HTERT RPE-1 (cell line): Measurements from ENCODE around the gene TRIM38.
"Not testable (repeated sequence)": the region's sequence is repeated elsewhere in the genome, so short reads cannot be mapped to it uniquely, and the experiment has no call there.

Source experiments
- in situ Hi-C: fragments of 300-500 bp; cut with MboI; formaldehyde crosslinking; loops from 4 replicates; pipeline ENCODE4 v1.14.3; 2020; ENCODE audit warnings: low sequenced_read_pairs

The TRIM38 gene

DNA sequence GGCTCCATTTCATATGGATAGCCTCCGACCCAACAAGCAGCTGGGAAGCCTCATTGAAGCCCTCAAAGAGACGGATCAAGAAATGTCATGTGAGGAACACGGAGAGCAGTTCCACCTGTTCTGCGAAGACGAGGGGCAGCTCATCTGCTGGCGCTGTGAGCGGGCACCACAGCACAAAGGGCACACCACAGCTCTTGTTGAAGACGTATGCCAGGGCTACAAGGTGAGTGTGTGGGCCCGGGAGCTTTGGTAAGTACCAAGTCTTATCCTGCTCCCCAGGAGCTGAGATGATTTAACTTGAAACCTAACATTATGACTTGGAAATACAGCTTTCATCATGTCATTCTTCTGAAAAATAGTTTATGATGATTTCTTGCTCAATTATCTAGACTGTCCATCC is 4.1 kb downstream of the TRIM38 start:
- in situ Hi-C loops: no loop called here

DNA sequence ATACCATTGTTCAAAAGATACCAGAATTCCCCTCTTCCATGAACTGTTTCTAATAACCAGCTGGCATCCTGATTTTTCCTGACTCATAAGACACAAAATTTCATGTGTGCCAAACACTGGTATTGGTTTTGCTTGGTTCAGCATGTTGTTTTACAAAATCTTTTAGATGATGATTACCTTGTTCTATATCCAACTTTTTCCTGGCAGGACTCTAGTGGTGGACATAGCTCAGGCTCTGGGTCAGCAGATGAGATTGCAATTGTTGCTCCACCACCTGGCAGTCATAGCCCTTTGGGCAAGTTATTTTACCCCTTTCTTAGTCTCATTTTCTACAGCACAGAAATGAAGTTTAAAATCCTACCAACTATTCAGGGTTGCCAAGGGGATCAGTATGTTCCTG is 6.2 kb downstream of the TRIM38 start:
- in situ Hi-C loops: no loop called here

DNA sequence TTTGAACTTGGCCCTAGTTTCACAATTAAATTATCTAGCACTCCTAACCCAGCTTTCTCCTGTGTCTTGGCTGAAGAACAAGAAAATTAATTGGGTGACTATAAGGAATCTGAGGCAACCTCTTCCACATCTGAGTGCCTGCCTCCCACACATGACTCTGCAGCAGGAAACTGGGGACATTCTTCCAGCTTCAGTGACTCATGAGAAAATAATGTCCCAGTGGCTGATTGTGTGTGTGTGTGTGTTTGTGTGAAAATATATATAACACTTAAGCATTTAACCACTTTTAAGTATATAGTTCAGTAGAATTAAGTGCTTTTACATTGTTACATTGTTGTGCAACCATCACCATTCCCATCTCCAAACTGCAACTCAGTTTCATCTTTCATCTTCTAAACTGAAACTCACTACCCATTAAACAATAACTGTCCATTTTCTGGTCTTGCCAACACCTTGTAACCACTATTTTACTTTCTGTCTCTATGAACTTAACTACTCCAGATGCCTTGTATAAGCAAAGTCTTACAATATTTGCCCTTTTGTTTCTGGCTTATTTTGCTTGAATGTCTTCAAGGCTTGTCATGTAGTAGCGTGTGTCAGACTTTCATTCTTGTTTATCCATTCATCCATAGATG is 8.7 kb downstream of the TRIM38 start:
- in situ Hi-C loops: no loop called here

DNA sequence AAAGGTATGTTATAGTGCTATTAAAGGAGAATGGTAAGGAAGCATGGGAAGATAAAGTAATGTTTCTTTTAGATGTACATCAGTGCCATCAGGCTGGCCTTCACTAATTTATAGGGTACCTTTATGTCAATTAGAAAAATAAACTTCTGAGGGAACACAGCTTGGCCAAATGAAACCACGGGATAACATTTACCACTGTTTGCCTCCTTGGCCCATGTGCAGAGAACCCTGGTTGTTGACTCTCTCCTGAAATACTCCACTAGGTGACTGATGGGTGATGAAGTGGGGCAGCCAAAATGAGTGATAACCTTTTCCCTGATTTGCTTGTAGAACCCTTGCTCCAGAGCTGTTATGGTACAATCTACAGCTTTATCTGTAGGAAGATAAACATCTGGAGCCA is 9.5 kb downstream of the TRIM38 start:
- in situ Hi-C loops: no loop called here

DNA sequence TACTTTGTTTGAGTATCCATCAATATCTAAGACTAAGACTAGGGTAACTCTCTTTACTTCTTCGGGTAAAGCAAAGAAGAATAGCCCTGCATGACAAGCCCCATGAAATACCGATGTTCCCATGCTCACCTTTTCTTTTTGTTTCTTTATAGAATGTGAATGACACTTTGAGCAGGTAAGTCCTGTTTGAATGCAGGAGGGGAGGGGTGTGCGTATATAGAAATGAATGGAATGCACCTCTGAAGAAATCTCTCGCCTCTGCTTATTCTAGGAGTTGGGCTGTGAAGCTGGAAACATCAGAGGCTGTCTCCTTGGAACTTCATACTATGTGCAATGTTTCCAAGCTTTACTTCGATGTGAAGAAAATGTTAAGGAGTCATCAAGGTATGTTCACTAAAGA is 10.3 kb downstream of the TRIM38 start:
- in situ Hi-C loops: no loop called here

DNA sequence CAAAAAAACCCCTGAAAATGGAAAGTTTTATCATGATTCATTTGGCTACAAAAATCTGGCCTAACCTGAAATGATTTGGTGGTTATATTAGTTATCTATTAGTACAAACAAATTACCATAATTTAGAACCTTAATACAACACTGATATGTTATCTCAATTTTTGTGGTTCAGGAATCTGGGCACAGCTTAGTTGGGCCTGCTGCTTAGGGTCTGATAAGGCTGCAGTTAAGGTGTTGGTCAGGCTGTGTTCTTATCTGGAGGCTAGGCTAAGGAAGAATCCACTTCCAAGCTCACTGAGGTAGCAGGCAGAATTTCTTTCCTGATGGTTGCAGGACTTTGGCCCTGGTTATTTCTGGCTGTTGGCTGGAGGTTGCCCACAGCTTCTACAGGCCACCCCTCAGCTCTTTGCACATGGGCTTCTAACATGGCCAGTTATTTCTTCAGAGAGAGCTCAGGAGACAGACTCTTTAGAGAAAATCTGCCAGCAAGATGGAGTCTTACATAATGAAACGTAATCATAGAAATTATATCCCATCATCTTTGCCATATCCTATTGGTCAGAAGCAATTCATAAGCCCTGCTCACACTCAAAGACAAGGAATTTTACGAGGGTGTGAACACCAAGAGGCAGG is 11.4 kb downstream of the TRIM38 start:
- in situ Hi-C loops: no loop called here

DNA sequence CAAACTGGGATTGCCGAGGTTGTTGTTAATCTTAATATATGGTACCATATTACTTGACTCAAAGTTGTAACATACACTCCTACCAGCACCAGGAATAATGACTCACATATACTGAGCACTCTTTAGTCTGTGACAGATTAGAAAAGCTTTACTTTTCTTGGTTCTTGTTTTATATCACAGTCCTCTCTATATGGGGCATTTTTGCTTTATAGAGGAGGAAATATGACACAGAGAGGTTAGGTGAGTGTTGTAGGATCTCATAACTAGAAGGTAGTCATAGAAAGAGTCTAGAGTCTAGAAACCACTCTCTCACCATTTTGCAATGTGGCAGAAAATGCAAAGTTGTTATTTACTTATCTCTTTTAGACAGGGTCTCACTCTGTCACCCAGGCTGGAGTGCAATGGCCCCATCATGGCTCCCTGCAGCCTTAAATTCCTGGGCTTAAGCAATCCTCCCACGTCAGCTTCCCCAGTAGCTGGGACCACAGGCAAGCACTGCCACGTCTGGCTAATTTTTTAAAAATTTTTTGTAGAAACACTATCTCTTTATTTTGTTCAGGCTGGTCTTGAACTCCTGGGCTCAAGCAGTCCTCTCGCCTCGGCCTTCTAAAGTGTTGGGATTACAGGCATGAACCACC is 13.4 kb downstream of the TRIM38 start:
- in situ Hi-C loops: no loop called here

DNA sequence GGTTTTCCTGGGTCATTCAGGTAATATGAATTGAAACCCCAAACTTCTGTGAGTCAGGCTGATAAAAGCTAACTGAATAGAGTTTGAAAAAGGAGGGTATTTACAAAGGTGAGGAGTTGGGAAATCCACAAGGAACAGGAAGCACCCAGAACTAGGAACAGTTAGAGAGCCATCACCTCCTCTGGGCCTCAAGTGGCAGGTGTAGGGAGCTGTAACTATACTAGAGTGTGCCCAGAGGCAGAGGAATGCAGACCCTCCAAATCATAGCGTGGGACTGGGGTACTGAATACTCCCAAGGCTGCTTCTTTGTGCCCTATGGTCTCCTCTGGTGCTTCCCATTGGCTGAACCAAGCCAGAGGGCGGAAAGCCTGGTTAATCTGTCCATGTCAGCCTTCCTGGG is 18.3 kb downstream of the TRIM38 start:
- in situ Hi-C loops: no loop called here

DNA sequence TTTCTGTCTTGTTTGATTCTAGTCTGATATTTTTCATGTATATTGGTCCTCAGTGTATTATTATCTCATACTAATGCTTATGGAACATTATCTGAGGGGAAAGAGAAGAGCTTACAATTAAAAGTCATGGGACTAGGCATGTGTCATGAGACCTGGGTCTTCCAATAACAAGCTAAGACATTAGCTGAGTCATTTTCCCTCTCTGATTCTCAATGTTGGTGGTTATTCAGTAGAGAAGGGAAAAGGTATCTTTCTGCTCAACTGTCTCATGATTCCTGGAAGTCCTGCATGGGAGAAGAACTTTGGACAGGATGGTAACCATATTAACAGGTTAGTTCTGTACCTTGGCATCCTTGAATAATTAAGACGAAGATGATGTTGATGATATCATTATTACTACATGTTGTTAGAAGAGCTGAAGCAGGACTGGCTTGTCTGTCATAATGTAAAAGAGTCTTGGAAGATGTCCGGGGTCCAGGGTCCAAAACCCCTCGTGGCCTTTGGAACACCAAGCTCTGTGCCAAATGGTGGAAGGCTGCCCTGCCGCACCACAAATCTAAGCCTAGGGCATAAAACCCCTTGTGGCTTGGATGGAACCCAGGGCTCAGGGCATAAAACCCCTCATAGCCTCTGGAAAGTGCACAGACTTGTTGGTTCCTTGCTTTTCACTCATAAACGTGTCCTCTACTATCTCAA is 19.1 kb downstream of the TRIM38 start:
- in situ Hi-C loops: no loop called here

DNA sequence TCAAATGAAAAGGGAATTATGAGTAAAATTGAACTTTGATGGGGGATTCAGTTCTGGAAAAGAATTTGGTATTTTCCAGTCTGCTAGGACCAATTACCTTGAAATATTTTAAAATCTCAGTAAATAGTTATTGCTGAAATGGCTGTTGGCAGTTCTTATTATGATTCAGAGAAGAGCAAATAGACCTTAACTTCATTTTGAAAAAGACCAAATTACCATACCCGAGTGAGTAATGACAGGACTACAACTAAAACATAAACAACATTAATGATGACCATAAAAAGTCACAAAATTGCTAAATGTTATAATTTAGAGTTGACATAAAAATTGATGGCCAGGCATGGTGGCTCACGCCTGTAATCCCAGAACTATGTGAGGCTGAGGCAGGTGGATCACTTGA is 21.7 kb downstream of the TRIM38 start:
- in situ Hi-C loops: no loop called here

DNA sequence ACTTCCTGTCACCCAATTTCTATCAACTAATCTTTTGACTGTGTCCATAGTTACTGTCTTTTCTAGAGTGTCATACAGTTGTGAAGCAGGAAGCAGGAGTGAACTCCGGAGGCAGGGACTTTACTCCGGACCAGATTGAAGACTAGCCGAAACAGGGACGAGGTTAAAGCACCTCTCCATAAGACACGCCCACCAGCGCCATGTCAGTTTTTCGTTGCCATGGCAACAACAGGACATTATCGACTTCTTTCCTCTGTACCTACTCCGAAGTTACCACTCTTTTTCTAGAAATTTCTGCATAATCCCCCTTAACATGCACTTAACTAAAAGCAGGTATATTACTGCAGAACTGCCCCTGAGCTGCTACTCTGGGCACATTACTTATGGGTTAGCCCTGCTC is 25.2 kb downstream of the TRIM38 start:
- in situ Hi-C loops: no loop called here

DNA sequence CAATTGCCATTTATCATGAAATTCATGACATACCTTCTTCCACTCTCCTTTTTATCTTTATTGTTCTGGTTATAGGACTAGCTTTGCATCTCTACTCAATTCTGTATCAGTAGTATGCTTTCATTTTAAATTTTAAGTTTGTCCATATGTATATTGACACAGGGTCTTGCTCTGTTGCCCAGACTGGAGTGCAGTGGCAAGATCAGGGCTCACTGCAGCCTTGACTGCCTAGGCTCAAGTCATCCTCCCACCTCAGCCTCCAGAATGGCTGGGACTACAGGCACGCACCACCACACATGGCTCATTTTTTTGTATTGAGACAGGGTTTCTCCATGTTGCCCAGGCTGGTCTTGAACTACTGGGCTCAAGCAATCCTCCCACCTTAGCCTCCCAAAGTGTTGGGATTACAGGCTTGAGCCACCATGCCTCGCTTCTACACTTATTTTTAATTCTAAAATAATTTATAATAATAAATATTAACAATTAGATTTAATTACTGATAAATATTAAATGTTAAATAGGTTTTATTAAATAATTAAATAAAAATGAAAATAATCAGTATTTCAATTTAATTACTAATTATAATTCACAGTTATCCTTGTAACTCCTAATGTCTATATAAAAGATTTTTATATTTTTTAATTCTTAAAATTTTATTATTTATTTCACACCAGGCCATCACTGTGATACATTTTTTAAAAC is 27.7 kb downstream of the TRIM38 start:
- in situ Hi-C loops: no loop called here

DNA sequence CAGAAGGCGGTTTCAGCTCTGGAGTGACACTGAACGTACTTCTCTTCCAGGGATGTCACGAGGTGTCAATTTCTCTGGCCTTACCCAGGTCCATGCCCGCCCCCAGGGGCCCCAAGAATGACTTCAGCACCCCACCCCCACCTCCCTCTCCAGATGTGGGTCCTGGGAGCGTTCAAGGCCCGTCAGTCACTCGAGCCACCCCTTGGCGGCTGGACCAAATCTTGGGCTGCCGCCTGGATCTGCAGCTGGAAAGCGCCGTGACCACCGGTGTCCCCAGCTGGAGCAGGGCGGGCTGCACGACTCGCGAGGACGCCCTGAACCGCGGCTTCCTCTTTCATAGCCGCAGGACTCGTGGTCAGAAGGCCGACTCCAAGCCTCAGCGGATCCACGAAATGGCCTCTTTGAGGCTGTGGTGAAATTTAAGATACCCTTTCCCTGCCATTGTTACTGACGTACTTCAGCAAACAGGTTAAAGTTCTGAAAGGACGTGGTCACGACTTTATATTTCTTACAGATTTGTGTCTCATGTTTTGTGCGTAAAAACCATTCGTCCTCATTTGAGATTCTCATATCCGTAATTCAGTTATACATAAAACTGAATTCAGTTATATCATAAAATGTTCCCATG is 29.3 kb downstream of the TRIM38 start:
- in situ Hi-C loops: no loop called here

DNA sequence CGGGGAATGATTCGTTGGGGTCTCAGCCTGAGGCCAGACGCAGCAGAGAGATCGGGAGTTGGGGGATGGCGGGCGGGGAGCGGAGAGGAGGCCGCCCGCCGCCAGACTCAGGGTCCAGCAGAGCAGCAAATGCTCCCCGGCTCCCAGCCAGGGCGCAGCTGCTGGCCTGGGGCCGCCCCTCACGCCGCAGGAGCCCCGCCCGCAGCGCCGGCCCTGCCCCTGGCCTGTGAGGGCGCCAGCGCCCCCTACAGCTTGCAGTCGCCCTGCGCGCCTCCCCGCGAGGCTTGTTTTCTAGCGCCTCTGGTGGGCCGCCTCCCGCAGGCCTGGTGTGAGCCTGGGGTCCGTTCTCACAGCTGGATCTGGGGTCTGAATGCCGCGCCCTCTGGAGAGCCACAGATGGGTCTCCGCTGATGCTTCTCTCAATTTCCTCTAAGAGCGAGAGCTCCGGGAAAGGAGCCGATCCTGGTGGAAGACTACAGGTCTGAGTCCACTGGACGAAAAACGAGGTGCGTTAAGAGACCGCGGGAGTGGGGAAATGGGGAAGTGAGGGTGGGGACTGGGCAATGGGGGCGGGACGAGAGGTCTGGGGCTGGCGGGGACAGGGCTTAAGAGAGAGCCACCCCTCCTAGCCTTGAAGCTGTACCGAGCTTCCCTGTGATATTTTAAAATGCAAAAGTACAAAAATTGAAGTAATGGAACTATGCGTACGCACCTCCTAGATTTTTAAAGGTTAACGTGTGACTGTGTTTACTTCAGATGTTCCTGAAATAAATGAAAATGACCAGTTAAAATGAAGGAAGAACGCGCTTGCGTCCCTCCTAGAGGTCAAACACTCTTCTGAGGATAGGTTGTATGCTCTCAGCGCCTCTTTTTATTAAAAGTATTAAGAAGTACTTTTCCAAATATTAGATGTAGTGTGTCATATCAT is 30.1 kb downstream of the TRIM38 start:
- in situ Hi-C loops: no loop called here

DNA sequence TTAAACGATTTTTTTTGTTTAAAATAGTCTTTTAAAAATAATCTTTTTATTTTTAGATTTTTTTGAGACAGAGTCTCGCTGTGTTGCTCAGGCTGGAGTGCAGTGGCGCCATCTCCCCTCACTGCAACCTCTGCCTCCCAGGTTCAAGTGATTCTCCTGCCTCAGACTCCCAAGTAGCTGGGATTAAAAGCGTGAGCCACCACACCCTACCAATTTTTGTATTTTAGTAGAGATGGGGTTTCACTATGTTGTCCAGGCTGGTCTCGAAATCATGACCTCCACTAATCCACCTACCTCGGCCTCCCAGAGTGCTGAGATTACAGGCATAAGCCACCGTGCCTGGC is 30.7 kb downstream of the TRIM38 start:
- in situ Hi-C loops: not testable (repeated sequence)

DNA sequence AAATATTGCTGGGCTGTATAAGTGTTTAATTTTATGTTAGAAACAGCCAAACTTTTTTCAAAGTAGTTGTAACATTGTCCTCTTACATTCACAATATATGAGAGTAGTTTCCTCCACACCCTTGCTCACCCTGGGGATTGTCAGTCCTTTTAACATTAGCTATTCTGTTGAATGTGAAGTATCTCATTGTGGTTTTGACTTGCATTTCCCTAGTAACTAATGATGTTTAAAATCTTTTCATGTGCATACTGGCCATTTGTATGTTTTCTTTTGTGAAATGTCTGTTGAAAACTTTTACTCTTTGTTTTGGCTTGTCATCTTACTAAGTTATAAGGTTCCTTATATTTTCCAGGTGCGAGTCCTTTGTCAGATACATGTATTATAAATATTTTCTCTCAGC is 32.9 kb downstream of the TRIM38 start:
- in situ Hi-C loops: no loop called here

DNA sequence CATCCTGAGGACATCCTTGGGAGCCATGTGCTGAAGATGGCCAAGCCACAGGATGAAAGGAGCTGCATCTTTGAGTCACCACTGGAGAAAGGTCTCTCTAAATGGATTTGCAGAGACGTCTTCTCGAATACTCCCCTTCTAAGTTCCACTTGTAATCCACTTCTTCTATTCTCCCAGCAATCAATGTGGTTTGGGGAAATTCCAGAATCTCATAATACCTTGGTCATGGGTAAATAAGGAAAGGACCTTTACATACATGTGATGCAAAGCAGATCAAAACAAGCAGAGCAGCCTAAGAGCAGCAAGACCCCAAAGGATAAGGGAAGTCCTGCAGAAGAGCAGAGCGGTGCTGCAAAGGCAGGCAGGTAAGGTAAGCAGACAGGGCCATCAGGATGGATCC is 35.3 kb downstream of the TRIM38 start:
- in situ Hi-C loops: no loop called here

DNA sequence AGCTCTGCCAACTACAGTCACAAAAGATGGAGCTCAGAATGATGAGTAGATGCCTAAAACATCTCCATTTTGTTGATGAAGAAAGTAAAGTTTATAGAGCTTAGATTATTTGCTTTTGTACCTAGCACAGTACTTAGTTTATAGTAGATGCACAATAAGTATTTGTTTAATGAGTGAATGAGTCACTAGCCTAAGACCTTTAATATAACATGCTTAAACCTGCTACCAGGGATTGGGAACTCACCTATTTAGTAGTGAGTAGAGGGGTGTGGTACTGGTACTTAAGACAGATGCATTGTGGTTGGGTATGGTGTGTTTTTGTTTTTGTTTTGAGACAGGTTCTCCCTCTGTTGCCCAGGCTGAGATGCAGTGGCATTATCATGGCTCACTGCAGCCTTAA is 35.8 kb downstream of the TRIM38 start:
- in situ Hi-C loops: no loop called here

DNA sequence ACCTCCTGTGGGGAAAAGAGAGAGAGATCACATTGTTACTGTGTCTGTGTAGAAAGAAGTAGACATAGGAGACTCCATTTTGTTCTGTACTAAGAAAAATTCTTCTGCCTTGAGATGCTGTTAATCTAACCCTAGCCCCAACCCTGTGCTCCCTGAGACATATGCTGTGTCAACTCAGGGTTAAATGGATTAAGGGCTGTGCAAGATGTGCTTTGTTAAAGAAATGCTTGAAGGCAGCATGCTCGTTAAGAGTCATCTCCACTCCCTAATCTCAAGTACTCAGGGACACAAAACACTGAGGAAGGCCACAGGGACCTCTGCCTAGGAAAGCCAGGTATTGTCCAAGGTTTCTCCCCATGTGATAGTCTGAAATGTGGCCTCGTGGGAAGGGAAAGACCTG is 36.6 kb downstream of the TRIM38 start:
- in situ Hi-C loops: not testable (repeated sequence)
